Activated CD4-positive, alpha-beta T cell treated with anti-CD3 and anti-CD28 coated beads for 24 hours (primary cell): Measurements from ENCODE around the gene JAML.
A peak's percentile ranks its signal among the peaks of the same experiment; 100 is the strongest.

Experiments
- DNase-seq, 2 donors: peaks; one replicate each; pipeline ENCODE4 v3.0.0-alpha.2; 2020; ENCODE audit warnings: low read depth in 2 of 2

The JAML gene

GRCh38 chr11:118224511-118225188 is at the start of gene JAML:
Gene JAML (minus strand): TSS chr11:118225011. CDS start chr11:118214866, 10,145 bp downstream.
- DNase-seq, result peak in 1 of 2 donors; percentile 38

GRCh38 chr11:118274186-118274585 is 49.4 kb upstream of the JAML start:
- no peak for DNase-seq

- DNase-seq, result no peak
Observed at GRCh38 chr11:118272001-118272400, 47.2 kb upstream of the JAML start.

- DNase-seq, result no peak
Observed at GRCh38 chr11:118267486-118267885, 42.7 kb upstream of the JAML start.

GRCh38 chr11:118265954-118266353 is 41.1 kb upstream of the JAML start:
- DNase-seq, result no peak

GRCh38 chr11:118264569-118265465 is 40.0 kb upstream of the JAML start:
- no peak for DNase-seq

GRCh38 chr11:118263695-118264568 is 39.1 kb upstream of the JAML start, which contains the start of gene MPZL2:
Gene MPZL2 (minus strand): TSS chr11:118264297. CDS start chr11:118264153, 144 bp downstream.
- peak in 1 of 2 donors; percentile 30 for DNase-seq

- no peak for DNase-seq
Observed at GRCh38 chr11:118263112-118263511, 38.3 kb upstream of the JAML start.

GRCh38 chr11:118260353-118260752 is 35.5 kb upstream of the JAML start:
- DNase-seq, result no peak

GRCh38 chr11:118259138-118259537 is 34.3 kb upstream of the JAML start:
- no peak for DNase-seq

- no peak for DNase-seq
Observed at GRCh38 chr11:118258410-118258809, 33.6 kb upstream of the JAML start.

- DNase-seq, result no peak
Observed at GRCh38 chr11:118252688-118253087, 27.9 kb upstream of the JAML start.

- peak; percentile 68 to 73 for DNase-seq
Observed at GRCh38 chr11:118251858-118252652, 27.2 kb upstream of the JAML start, which contains the start of gene MPZL3. Gene MPZL3 (minus strand): TSS chr11:118252365. CDS start chr11:118252294, 71 bp downstream.

- no peak for DNase-seq
Observed at GRCh38 chr11:118247041-118247440, 22.2 kb upstream of the JAML start.

GRCh38 chr11:118245936-118246562 is 21.2 kb upstream of the JAML start:
- no peak for DNase-seq

GRCh38 chr11:118243993-118244762 is 19.4 kb upstream of the JAML start:
- no peak for DNase-seq

GRCh38 chr11:118243161-118243560 is 18.4 kb upstream of the JAML start:
- DNase-seq, result no peak

- DNase-seq, result no peak
Observed at GRCh38 chr11:118241764-118242098, 16.9 kb upstream of the JAML start.

GRCh38 chr11:118240999-118241763 is 16.4 kb upstream of the JAML start:
- no peak for DNase-seq
